ENCODE measurements around the gene FANK1. TPM values are rescaled to one million over a fixed set of nuclear protein-coding genes. Genes with fewer than 3 reads are reported as not detected.

The FANK1 gene
- total and polyA plus RNA-seq, 2 donors, result 2.5 to 14.1 TPM

DNA sequence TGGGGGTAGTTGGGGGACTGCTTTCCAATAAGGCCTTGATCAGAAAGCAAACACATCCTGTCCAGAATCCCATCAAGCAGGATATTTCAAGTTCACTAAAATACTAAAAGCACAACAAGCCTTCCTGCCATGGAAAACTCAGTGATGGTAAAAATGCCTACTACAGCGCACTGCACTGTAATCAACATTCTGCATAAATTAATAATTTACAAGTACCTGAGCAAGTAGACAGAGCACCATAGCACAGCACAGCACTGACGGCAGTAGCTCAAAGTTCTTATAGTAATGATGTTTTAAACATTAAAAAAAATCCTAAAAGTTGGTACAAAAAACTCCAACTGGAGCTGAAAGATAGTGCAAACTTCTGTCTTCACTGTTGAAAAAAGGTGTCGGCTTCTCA lies 120.5 kb downstream of the FANK1 start:
- Histone ChIP-seq H3K27ac (ENCODE audit: low read depth in 1 of 2, low read length in 1 of 2) (no peak overlapping the region), H3K27me3 (ENCODE audit: control insufficient read depth in 2 of 2, insufficient read depth in 1 of 2, low read length in 1 of 2) (no peaks in the 10 kb centered on the region), H3K36me3 (ENCODE audit: control insufficient read depth in 2 of 2, insufficient read depth in 2 of 2, low read length in 1 of 2) (no peaks in the 10 kb centered on the region), H3K4me3 (ENCODE audit: low read length in 2 of 2) (no peak overlapping the region), H3K4me1 (ENCODE audit: control insufficient read depth in 2 of 2, insufficient read depth in 2 of 2, low read length in 2 of 2) (peaks cover 0 to 5% of the 10 kb centered on the region in 2 donors), H3K9me3 (ENCODE audit: control insufficient read depth in 2 of 2, insufficient read depth in 1 of 2, low read length in 1 of 2) (no peaks in the 10 kb centered on the region)
- whole genome bisulfite sequencing, result 98% methylated on average over 3 of the region's 3 CpGs
- DNase-seq (ENCODE audit: low read depth in 6 of 9, low spot score in 9 of 9), result no peak

DNA sequence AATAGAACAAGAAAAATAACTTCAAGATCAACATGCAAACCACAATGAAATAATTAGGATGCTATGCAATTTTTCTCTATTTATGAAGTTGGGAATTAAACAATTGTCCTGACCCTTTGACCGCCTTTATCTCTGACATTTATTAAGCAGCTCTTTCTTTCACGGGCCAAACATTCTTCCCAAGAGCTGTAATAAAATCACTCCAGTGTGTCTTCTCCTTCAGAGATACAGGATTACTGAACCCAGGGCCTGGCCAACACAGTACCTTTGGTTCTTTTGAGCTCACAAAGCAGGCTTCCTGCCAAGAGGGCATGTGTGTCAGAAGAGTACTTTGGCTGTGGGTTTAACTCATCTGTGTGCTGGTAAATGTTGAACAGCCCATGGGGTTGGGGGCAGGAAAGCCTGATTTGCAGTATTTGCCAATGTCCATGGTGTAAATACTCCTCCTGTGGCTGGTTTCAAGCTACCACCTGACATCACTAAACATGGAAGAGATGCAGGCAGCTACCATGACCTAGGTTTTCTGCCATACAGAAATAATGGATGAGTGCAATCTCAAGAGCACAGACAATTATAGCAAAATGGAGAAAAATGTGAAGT lies 121.7 kb downstream of the FANK1 start:
- no peak for DNase-seq (ENCODE audit: low read depth in 6 of 9, low spot score in 9 of 9)
- Histone ChIP-seq H3K27ac (ENCODE audit: low read depth in 1 of 2, low read length in 1 of 2) (no peak overlapping the region), H3K4me1 (ENCODE audit: control insufficient read depth in 2 of 2, insufficient read depth in 2 of 2, low read length in 2 of 2) (peaks cover 0 to 5% of the 10 kb centered on the region in 2 donors), H3K27me3 (ENCODE audit: control insufficient read depth in 2 of 2, insufficient read depth in 1 of 2, low read length in 1 of 2) (no peaks in the 10 kb centered on the region), H3K4me3 (ENCODE audit: low read length in 2 of 2) (no peak overlapping the region), H3K36me3 (ENCODE audit: control insufficient read depth in 2 of 2, insufficient read depth in 2 of 2, low read length in 1 of 2) (no peaks in the 10 kb centered on the region), H3K9me3 (ENCODE audit: control insufficient read depth in 2 of 2, insufficient read depth in 1 of 2, low read length in 1 of 2) (no peaks in the 10 kb centered on the region)
- WGBS, result 98% methylated on average over 2 of the region's 2 CpGs

DNA sequence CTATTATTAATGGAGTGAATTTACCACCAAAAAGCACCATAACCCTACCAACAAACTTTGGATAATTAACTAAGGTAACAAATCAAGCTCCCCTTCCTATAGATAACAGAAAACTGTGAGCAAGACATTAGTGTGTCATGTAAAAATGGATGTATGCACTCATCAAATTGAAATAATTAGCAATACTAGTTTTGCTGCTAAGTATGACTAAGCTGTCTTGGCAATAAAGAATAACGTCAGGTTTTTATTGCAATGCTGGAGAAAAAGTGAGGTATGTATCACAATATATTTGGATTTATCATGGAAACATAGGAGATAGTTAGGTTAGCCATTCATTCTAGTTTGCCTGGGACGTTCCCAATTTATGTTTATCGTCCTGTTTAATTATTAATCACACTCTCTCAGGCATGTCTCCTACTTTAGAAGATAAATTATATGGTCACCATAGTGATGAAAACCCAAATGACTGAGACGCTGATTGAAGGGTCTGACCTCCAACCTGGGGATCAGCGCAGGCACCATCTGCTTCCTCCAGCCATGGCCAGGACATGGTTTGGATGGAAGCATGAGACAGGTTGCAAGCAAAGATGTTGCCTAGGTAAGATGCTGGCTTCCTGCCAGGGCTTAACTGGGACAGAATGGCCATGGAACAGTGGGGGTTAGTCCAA lies 125.6 kb downstream of the FANK1 start:
- Histone ChIP-seq H3K9me3 (ENCODE audit: control insufficient read depth in 2 of 2, insufficient read depth in 1 of 2, low read length in 1 of 2) (no peaks in the 10 kb centered on the region), H3K4me3 (ENCODE audit: low read length in 2 of 2) (no peak overlapping the region), H3K4me1 (ENCODE audit: control insufficient read depth in 2 of 2, insufficient read depth in 2 of 2, low read length in 2 of 2) (no peaks in the 10 kb centered on the region), H3K27ac (ENCODE audit: low read depth in 1 of 2, low read length in 1 of 2) (no peak overlapping the region), H3K36me3 (ENCODE audit: control insufficient read depth in 2 of 2, insufficient read depth in 2 of 2, low read length in 1 of 2) (no peaks in the 10 kb centered on the region), H3K27me3 (ENCODE audit: control insufficient read depth in 2 of 2, insufficient read depth in 1 of 2, low read length in 1 of 2) (no peaks in the 10 kb centered on the region)
- WGBS, result 97% methylated on average over 5 of the region's 5 CpGs
- no peak for DNase-seq (ENCODE audit: low read depth in 6 of 9, low spot score in 9 of 9)

DNA sequence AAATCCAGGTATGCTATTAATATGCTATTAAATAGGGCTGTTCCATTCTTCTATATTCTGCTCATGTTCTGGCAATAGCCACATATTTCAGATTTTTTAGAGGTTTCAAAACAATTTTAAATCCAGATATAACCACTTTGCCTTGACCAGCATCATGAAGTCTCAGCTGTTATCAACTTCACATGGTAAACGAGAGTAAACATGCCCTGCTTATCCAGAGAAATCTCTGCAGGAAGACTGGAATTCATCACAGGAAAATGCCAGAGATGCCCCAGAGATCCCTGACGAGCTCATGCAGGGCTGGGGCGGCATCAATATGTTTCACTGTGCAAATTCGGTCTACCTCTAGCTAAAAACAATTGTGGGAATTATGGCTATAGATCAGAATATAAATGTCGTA lies 126.5 kb downstream of the FANK1 start:
- H3K4me1 ChIP-seq (ENCODE audit: control insufficient read depth in 2 of 2, insufficient read depth in 2 of 2, low read length in 2 of 2), result no peaks in the 10 kb centered on the region
- 94% methylated on average over 5 of the region's 5 CpGs for WGBS
- no peak overlapping the region for H3K27ac ChIP-seq (ENCODE audit: low read depth in 1 of 2, low read length in 1 of 2)
- no peak for DNase-seq (ENCODE audit: low read depth in 6 of 9, low spot score in 9 of 9)
- no peaks in the 10 kb centered on the region for H3K36me3 ChIP-seq (ENCODE audit: control insufficient read depth in 2 of 2, insufficient read depth in 2 of 2, low read length in 1 of 2)
- no peaks in the 10 kb centered on the region for H3K27me3 ChIP-seq (ENCODE audit: control insufficient read depth in 2 of 2, insufficient read depth in 1 of 2, low read length in 1 of 2)
- no peak overlapping the region for H3K4me3 ChIP-seq (ENCODE audit: low read length in 2 of 2)
- no peaks in the 10 kb centered on the region for H3K9me3 ChIP-seq (ENCODE audit: control insufficient read depth in 2 of 2, insufficient read depth in 1 of 2, low read length in 1 of 2)

DNA sequence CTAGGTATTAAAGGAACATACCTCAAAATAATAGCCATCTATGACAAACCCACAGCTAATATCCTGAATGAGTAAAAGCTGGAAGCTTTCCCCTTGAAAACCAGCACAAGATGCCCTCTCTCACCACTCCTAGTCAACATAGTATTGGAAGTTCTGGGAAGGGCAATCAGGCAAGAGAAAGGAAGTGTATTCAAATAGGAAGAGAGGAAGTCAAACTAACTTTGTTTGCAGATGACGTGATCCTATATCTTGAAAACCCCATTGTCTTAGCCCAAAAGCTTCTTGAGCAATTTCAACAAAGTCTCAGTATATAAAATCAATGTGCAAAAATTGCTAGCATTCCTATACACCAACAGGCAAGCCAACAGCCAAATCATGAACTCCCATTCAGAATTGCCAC lies 131.3 kb downstream of the FANK1 start:
- Histone ChIP-seq H3K4me3 (ENCODE audit: low read length in 2 of 2) (no peak overlapping the region), H3K27ac (ENCODE audit: low read depth in 1 of 2, low read length in 1 of 2) (no peak overlapping the region), H3K4me1 (ENCODE audit: control insufficient read depth in 2 of 2, insufficient read depth in 2 of 2, low read length in 2 of 2) (no peaks in the 10 kb centered on the region), H3K36me3 (ENCODE audit: control insufficient read depth in 2 of 2, insufficient read depth in 2 of 2, low read length in 1 of 2) (no peaks in the 10 kb centered on the region), H3K27me3 (ENCODE audit: control insufficient read depth in 2 of 2, insufficient read depth in 1 of 2, low read length in 1 of 2) (no peaks in the 10 kb centered on the region), H3K9me3 (ENCODE audit: control insufficient read depth in 2 of 2, insufficient read depth in 1 of 2, low read length in 1 of 2) (no peaks in the 10 kb centered on the region)
- DNase-seq (ENCODE audit: low read depth in 6 of 9, low spot score in 9 of 9), result no peak
- 90% methylated on average over 1 of the region's 1 CpG for WGBS

DNA sequence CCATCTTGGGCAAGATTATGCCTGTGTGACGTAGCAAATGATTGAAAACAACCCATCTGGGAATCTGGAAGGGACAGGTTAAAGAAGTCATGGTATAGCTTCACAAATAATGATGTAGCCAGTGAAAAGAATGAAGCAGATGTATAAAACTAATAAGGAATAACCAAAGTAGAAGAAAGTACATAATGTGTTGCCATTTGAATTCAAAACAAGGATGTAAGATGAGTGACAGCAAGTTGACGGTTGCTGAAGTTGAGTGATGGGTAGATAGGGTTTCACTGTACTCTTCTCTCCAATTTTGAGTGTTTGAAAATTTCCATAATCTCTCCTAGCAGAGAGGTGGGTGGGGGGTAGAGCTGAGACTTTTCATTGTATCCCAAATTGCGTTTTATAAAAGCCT lies 133.6 kb downstream of the FANK1 start:
- Histone ChIP-seq H3K4me1 (ENCODE audit: control insufficient read depth in 2 of 2, insufficient read depth in 2 of 2, low read length in 2 of 2) (no peaks in the 10 kb centered on the region), H3K27ac (ENCODE audit: low read depth in 1 of 2, low read length in 1 of 2) (no peak overlapping the region), H3K4me3 (ENCODE audit: low read length in 2 of 2) (no peak overlapping the region), H3K9me3 (ENCODE audit: control insufficient read depth in 2 of 2, insufficient read depth in 1 of 2, low read length in 1 of 2) (no peaks in the 10 kb centered on the region), H3K27me3 (ENCODE audit: control insufficient read depth in 2 of 2, insufficient read depth in 1 of 2, low read length in 1 of 2) (no peaks in the 10 kb centered on the region), H3K36me3 (ENCODE audit: control insufficient read depth in 2 of 2, insufficient read depth in 2 of 2, low read length in 1 of 2) (no peaks in the 10 kb centered on the region)
- no peak for DNase-seq (ENCODE audit: low read depth in 6 of 9, low spot score in 9 of 9)
- 93% methylated on average over 3 of the region's 3 CpGs for WGBS

DNA sequence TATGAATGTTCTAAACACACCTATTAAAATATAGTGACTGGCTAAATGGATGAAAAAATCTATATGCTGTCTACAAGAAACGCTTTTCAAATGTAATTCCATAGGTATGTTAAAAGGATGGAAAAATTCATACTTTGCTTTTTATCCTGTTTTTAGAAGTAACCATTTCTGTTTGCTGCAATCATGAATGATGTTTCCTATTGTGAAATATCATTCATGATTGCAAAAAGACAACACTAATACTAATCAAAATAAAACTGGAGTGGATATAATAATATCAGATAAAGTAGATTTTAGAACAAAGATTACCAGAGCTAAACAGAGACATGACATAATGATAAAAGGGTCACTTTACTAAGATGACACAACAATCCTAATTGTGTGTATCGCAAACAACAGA lies 138.2 kb downstream of the FANK1 start:
- DNase-seq (ENCODE audit: low read depth in 6 of 9, low spot score in 9 of 9), result no peak
- WGBS, result 98% methylated on average over 2 of the region's 2 CpGs

DNA sequence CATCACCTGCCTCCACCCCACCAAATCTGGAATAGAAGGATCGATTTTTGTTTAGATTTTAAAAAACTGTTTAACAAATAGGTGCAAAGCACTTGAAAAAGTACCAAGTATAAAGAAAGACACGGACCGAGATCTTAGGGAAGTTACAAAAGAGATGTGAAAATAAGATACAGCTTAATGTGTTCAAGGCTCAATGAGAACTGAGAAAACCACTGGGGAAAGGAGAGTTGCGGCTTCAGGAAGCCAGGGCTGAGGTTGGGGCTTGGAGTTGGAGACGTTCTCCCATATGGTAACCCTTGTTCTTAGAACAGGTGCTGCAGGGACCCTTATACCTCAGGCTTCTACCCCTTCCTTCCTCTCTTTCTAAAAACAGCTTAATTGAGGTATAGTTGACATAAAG lies 140.2 kb downstream of the FANK1 start:
- H3K27ac ChIP-seq (ENCODE audit: low read depth in 1 of 2, low read length in 1 of 2), result no peak overlapping the region
- WGBS, result 19% methylated on average over 5 of the region's 5 CpGs

More for the DNA sequence above, 138.2 kb downstream of the FANK1 start:
- Histone ChIP-seq H3K27ac (ENCODE audit: low read depth in 1 of 2, low read length in 1 of 2) (no peak overlapping the region), H3K36me3 (ENCODE audit: control insufficient read depth in 2 of 2, insufficient read depth in 2 of 2, low read length in 1 of 2) (no peaks in the 10 kb centered on the region), H3K9me3 (ENCODE audit: control insufficient read depth in 2 of 2, insufficient read depth in 1 of 2, low read length in 1 of 2) (no peaks in the 10 kb centered on the region), H3K4me1 (ENCODE audit: control insufficient read depth in 2 of 2, insufficient read depth in 2 of 2, low read length in 2 of 2) (no peaks in the 10 kb centered on the region), H3K27me3 (ENCODE audit: control insufficient read depth in 2 of 2, insufficient read depth in 1 of 2, low read length in 1 of 2) (no peaks in the 10 kb centered on the region), H3K4me3 (ENCODE audit: low read length in 2 of 2) (no peak overlapping the region)

DNA sequence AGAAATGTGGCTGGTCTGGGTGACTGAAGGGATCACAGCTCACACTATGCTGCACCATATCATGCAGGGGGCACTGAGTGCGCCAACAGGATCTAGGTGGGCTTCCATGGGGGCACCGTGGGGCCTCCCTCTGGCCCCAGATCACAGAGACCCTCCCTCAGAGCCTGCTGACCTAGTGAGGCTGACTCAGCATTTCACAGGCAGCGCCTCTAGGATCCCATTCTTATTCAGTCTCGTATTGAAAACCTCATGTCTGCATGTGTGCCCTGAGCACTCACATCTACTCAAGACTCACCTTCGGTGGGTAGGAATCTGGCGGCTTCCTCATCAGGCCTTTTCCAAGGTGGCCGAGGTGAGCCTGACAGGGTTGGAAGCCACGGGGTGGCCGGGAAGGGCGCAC lies 141.6 kb downstream of the FANK1 start:
- Histone ChIP-seq H3K9me3 (ENCODE audit: control insufficient read depth in 2 of 2, insufficient read depth in 1 of 2, low read length in 1 of 2) (no peaks in the 10 kb centered on the region), H3K36me3 (ENCODE audit: control insufficient read depth in 2 of 2, insufficient read depth in 2 of 2, low read length in 1 of 2) (no peaks in the 10 kb centered on the region), H3K27ac (ENCODE audit: low read depth in 1 of 2, low read length in 1 of 2) (no peak overlapping the region), H3K4me1 (ENCODE audit: control insufficient read depth in 2 of 2, insufficient read depth in 2 of 2, low read length in 2 of 2) (peaks cover 0 to 11% of the 10 kb centered on the region in 2 donors), H3K27me3 (ENCODE audit: control insufficient read depth in 2 of 2, insufficient read depth in 1 of 2, low read length in 1 of 2) (no peaks in the 10 kb centered on the region), H3K4me3 (ENCODE audit: low read length in 2 of 2) (no peak overlapping the region)
- WGBS, result 88% methylated on average over 10 of the region's 10 CpGs
- no peak for DNase-seq (ENCODE audit: low read depth in 6 of 9, low spot score in 9 of 9)

More for the DNA sequence above, 140.2 kb downstream of the FANK1 start:
- no peaks in the 10 kb centered on the region for H3K9me3 ChIP-seq (ENCODE audit: control insufficient read depth in 2 of 2, insufficient read depth in 1 of 2, low read length in 1 of 2)
- H3K36me3 ChIP-seq (ENCODE audit: control insufficient read depth in 2 of 2, insufficient read depth in 2 of 2, low read length in 1 of 2), result no peaks in the 10 kb centered on the region
- H3K4me3 ChIP-seq (ENCODE audit: low read length in 2 of 2), result no peak overlapping the region
- no peak for DNase-seq (ENCODE audit: low read depth in 6 of 9, low spot score in 9 of 9)
- H3K4me1 ChIP-seq (ENCODE audit: control insufficient read depth in 2 of 2, insufficient read depth in 2 of 2, low read length in 2 of 2), result peaks cover 0 to 3% of the 10 kb centered on the region in 2 donors
- H3K27me3 ChIP-seq (ENCODE audit: control insufficient read depth in 2 of 2, insufficient read depth in 1 of 2, low read length in 1 of 2), result no peaks in the 10 kb centered on the region
